SK-N-SH treated with all-trans-retinoic acid at 6 μM for 48 hours (cell line): ENCODE measurements around the gene SUSD4.

Experiments
- ATAC-seq: fragments of 200-7000 bp; cut with Tn5 transposase; 3 replicates; pipeline ENCODE4 v1.9.1; 2020; ENCODE audit warnings: mild to moderate bottlenecking, moderate library complexity
- ARNTL ChIP-seq: fragments of 450-650 bp; formaldehyde crosslinking; IDR thresholded peaks from 2 replicates; pipeline ENCODE4 v1.5.0; 2020; ENCODE audit warnings: low read depth, mild to moderate bottlenecking, moderate library complexity, borderline replicate concordance
- BACH2 ChIP-seq: fragments of 250-450 bp; sonication (Bioruptor Pico); IDR thresholded peaks from 2 replicates; pipeline ENCODE4 v1.9.0; 2021; ENCODE audit warnings: mild to moderate bottlenecking, borderline replicate concordance
- CREB5 ChIP-seq: fragments of 250-450 bp; sonication (Bioruptor Pico); IDR thresholded peaks from 2 replicates; pipeline ENCODE4 v1.5.1; 2020; ENCODE audit warnings: low read depth, mild to moderate bottlenecking, moderate library complexity
- CSDC2 ChIP-seq: fragments of 250-450 bp; sonication (Bioruptor Pico); IDR thresholded peaks from 2 replicates; pipeline ENCODE4 v1.5.0; 2020; ENCODE audit warnings: mild to moderate bottlenecking, moderate library complexity
- ESRRG ChIP-seq: fragments of 250-450 bp; sonication (Bioruptor Pico); IDR thresholded peaks from 2 replicates; pipeline ENCODE4 v1.6.1; 2021; ENCODE audit warnings: mild to moderate bottlenecking
- GLIS3 ChIP-seq: fragments of 250-450 bp; sonication (Bioruptor Pico); IDR thresholded peaks from 2 replicates; pipeline ENCODE4 v1.5.0; 2020; ENCODE audit warnings: mild to moderate bottlenecking, moderate library complexity
- ISL1 ChIP-seq: fragments of 250-450 bp; sonication (Bioruptor Pico); IDR thresholded peaks from 2 replicates; pipeline ENCODE4 v2.1.2; 2022; ENCODE audit warnings: mild to moderate bottlenecking, moderate library complexity
- OSR1 ChIP-seq: fragments of 250-450 bp; sonication (Bioruptor Pico); IDR thresholded peaks from 2 replicates; pipeline ENCODE4 v1.8.0; 2022; ENCODE audit warnings: moderate library complexity, mild to moderate bottlenecking, inconsistent platforms
- PATZ1 ChIP-seq: fragments of 250-450 bp; sonication (Bioruptor Pico); IDR thresholded peaks from 2 replicates; pipeline ENCODE4 v1.8.0; 2020; ENCODE audit warnings: mild to moderate bottlenecking, moderate library complexity, borderline replicate concordance
- POU6F1 ChIP-seq: fragments of 250-450 bp; sonication (Bioruptor Pico); IDR thresholded peaks from 2 replicates; pipeline ENCODE4 v1.8.0; 2021; ENCODE audit warnings: low read depth, mild to moderate bottlenecking, moderate library complexity, borderline replicate concordance
- PPARA ChIP-seq: fragments of 250-450 bp; sonication (Bioruptor Pico); IDR thresholded peaks from 2 replicates; pipeline ENCODE4 v1.5.0; 2020; ENCODE audit warnings: mild to moderate bottlenecking, borderline replicate concordance
- RARB ChIP-seq: fragments of 250-450 bp; sonication (Bioruptor Pico); IDR thresholded peaks from 2 replicates; pipeline ENCODE4 v1.8.0; 2021; ENCODE audit warnings: mild to moderate bottlenecking, moderate library complexity
- TOX ChIP-seq: fragments of 250-450 bp; sonication (Bioruptor Pico); IDR thresholded peaks from 2 replicates; pipeline ENCODE4 v1.8.0; 2021; ENCODE audit warnings: mild to moderate bottlenecking, moderate library complexity, borderline replicate concordance
- ZC3H10 ChIP-seq: fragments of 250-450 bp; sonication (Bioruptor Pico); IDR thresholded peaks from 2 replicates; pipeline ENCODE4 v1.5.1; 2021; ENCODE audit warnings: mild to moderate bottlenecking, moderate library complexity
- ZFP3 ChIP-seq: fragments of 250-450 bp; sonication (Bioruptor Pico); IDR thresholded peaks from 2 replicates; pipeline ENCODE4 v1.5.0; 2020; ENCODE audit warnings: mild to moderate bottlenecking, moderate library complexity
- ZFP30 ChIP-seq: fragments of 450-650 bp; formaldehyde crosslinking; IDR thresholded peaks from 2 replicates; pipeline ENCODE4 v1.5.0; 2022; ENCODE audit warnings: mild to moderate bottlenecking, moderate library complexity
- ZNF565 ChIP-seq: fragments of 450-650 bp; formaldehyde crosslinking; conservative IDR thresholded peaks from 2 replicates; pipeline ENCODE4 v1.5.0; 2020; ENCODE audit warnings: low read depth, mild to moderate bottlenecking, moderate library complexity
- ZNF70 ChIP-seq: fragments of 450-650 bp; formaldehyde crosslinking; IDR thresholded peaks from 2 replicates; pipeline ENCODE4 v1.5.0; 2020; ENCODE audit warnings: mild to moderate bottlenecking, moderate library complexity
- ZNF8 ChIP-seq: fragments of 450-650 bp; formaldehyde crosslinking; IDR thresholded peaks from 2 replicates; pipeline ENCODE4 v1.5.0; 2020; ENCODE audit warnings: mild to moderate bottlenecking, moderate library complexity
- TF ChIP-seq, protein P1 (sequence below): fragments of 250-450 bp; sonication (Bioruptor Pico); IDR thresholded peaks from 2 replicates; pipeline ENCODE4 v1.5.1; 2021; ENCODE audit warnings: mild to moderate bottlenecking, moderate library complexity

Gene SUSD4

DNA sequence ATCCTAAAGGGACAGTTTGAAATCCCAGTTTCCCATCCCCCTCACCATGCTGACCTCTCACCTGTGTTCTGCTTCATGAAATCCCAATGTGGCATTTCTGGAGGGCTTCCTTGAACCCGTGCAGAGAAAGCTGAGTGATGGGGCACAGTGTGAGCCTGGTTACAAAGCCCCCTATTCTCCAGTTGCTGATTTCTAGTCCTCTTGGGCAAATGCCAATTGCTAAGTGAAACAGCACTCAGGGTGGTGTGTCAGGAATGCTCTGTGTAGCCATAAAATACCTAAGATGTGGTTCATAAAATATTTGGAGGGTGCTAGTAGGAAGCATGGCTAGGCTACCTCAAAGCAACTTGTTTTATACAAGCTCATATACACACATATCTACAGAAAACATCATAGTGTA, 32.0 kb downstream of the SUSD4 start (continued):
- no peak for TF ChIP-seq POU6F1 (CRISPR knock-in tag)
- no peak for TF ChIP-seq ESRRG (CRISPR knock-in tag)
- TF ChIP-seq ZNF8 = no peak

GRCh38 chr1:223331301-223331700, 32.7 kb downstream of the SUSD4 start:
- TF ChIP-seq GLIS3 (CRISPR knock-in tag) = no peak
- no peak for TF ChIP-seq ZNF70 (CRISPR knock-in tag)
- TF ChIP-seq, protein P1, sequence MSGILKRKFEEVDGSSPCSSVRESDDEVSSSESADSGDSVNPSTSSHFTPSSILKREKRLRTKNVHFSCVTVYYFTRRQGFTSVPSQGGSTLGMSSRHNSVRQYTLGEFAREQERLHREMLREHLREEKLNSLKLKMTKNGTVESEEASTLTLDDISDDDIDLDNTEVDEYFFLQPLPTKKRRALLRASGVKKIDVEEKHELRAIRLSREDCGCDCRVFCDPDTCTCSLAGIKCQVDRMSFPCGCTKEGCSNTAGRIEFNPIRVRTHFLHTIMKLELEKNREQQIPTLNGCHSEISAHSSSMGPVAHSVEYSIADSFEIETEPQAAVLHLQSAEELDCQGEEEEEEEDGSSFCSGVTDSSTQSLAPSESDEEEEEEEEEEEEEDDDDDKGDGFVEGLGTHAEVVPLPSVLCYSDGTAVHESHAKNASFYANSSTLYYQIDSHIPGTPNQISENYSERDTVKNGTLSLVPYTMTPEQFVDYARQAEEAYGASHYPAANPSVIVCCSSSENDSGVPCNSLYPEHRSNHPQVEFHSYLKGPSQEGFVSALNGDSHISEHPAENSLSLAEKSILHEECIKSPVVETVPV (CRISPR knock-in tag) = no peak
- TF ChIP-seq ESRRG (CRISPR knock-in tag) = no peak
- no peak for TF ChIP-seq CSDC2
- no peak for TF ChIP-seq PPARA (CRISPR knock-in tag)
- no peak for TF ChIP-seq ZNF565 (CRISPR knock-in tag)
- no peak for TF ChIP-seq ARNTL (CRISPR knock-in tag)
- no peak for TF ChIP-seq ZFP30 (CRISPR knock-in tag)
- TF ChIP-seq TOX (CRISPR knock-in tag) = no peak
- TF ChIP-seq ZNF8 = no peak
- no peak for TF ChIP-seq ZC3H10 (CRISPR knock-in tag)
- ATAC-seq = no peak

DNA sequence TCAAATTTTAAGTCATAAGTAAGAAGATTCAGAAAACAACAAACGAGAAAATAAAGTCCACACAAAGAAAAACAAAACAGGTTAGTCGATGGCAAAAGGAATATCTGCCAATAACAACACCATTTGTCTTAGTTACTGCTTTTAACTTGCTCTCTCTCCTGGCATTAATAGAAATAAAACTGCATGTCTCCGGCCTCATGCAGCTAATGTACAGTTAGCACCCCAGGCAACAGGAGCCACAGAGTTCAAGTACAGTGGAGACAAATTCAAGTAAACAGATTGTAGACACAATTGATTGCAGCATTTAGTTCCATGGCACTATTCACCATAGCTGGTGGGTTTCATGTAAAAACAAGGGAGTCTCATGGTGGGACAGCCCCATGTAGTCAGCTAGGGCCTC, 33.5 kb downstream of the SUSD4 start:
- no peak for ATAC-seq
- no peak for TF ChIP-seq POU6F1 (CRISPR knock-in tag)
- TF ChIP-seq ZFP3 (CRISPR knock-in tag) = no peak
- TF ChIP-seq PATZ1 (CRISPR knock-in tag) = no peak
- TF ChIP-seq, all 23 proteins: peak for 0

GRCh38 chr1:223329664-223330415, 34.1 kb downstream of the SUSD4 start:
- no peak for ATAC-seq
- TF ChIP-seq ZNF70 (CRISPR knock-in tag) (no peak), BACH2 (CRISPR knock-in tag) (no peak), ESRRG (CRISPR knock-in tag) (no peak), RARB (CRISPR knock-in tag) (no peak), ZFP30 (CRISPR knock-in tag) (no peak), TOX (CRISPR knock-in tag) (no peak), OSR1 (no peak), CREB5 (CRISPR knock-in tag) (no peak), ZC3H10 (CRISPR knock-in tag) (no peak), ZFP3 (CRISPR knock-in tag) (no peak), CSDC2 (no peak), PATZ1 (CRISPR knock-in tag) (no peak), ARNTL (CRISPR knock-in tag) (no peak), ISL1 (CRISPR knock-in tag) (no peak)
- TF ChIP-seq, protein P1 (CRISPR knock-in tag) = no peak
